SK-N-SH (cell line): ENCODE measurements around the gene RFPL3. TPM values are rescaled to one million over a fixed set of nuclear protein-coding genes. Genes with fewer than 3 reads are reported as not detected.

Experiments used
- CTCF ChIA-PET: fragments of 300-600, 350-600 bp; formaldehyde crosslinking; extraction: SDS; loops from one replicate; lab custom pipeline; 2021; lab: Yijun Ruan, JAX
- POLR2A ChIA-PET: fragments of 350-600 bp; sonication (Branson Sonifier 250); formaldehyde crosslinking; extraction: SDS; loops from one replicate; lab custom pipeline; 2020; ENCODE audit warnings: antibody characterized with exemption, inconsistent platforms; lab: Yijun Ruan, JAX
- DNase-seq: peaks from one replicate; pipeline ENCODE4 v3.0.0; 2012
- H2AFZ ChIP-seq: fragments of 200-600 bp; sonication (generic); 2 replicates; pipeline ENCODE4 v1.8.1; 2016; ENCODE audit warnings: antibody characterized with exemption, mild to moderate bottlenecking, low read depth
- H3F3A ChIP-seq: fragments of 200-600 bp; sonication (generic); replicated peaks from 2 replicates; pipeline ENCODE3; 2016; ENCODE audit warnings: antibody characterized with exemption, mild to moderate bottlenecking; ENCODE audit not compliant: insufficient read depth
- H3K27ac ChIP-seq, 2 experiments: fragments of 200-500 bp in 1 of 2; fragments of 200-600 bp in 1 of 2; sonication (Bioruptor generic) in 1 of 2; sonication (generic), shearing (Covaris generic) in 1 of 2; 2 replicates each; pipeline versions ENCODE4 v1.5.1 to v1.6.1; 2014 to 2016; ENCODE audit warnings: low read depth in 2 of 2, inconsistent platforms in 1 of 2, low read length in 1 of 2, mild to moderate bottlenecking in 1 of 2, mixed read lengths in 1 of 2
- H3K27me3 ChIP-seq: fragments of 200-600 bp; sonication (generic), shearing (Covaris generic); 2 replicates; pipeline ENCODE4 v1.6.1; 2016; ENCODE audit warnings: mixed run types; ENCODE audit not compliant: insufficient read depth
- H3K36me3 ChIP-seq, 2 experiments: fragments of 200-500 bp in 1 of 2; fragments of 200-600 bp in 1 of 2; sonication (Bioruptor generic) in 1 of 2; sonication (generic) in 1 of 2; replicated peaks in 1 of 2; 2 replicates each; pipeline versions ENCODE3 to v1.5.1; 2014 to 2016; ENCODE audit warnings: low read length in 1 of 2, mild to moderate bottlenecking in 1 of 2; ENCODE audit not compliant: insufficient read depth in 2 of 2, control insufficient read depth in 1 of 2
- H3K4me1 ChIP-seq, 2 experiments: fragments of 200-500 bp in 1 of 2; fragments of 200-600 bp in 1 of 2; sonication (Bioruptor generic) in 1 of 2; sonication (generic), shearing (Covaris generic) in 1 of 2; 2 replicates each; pipeline versions ENCODE4 v1.5.1 to v1.6.1; 2014 to 2016; ENCODE audit warnings: low read depth in 1 of 2, low read length in 1 of 2, mixed run types in 1 of 2; ENCODE audit not compliant: insufficient read depth in 2 of 2, control insufficient read depth in 1 of 2
- H3K4me2 ChIP-seq: fragments of 200-600 bp; sonication (generic), shearing (Covaris generic); 2 replicates; pipeline ENCODE4 v1.6.1; 2017; ENCODE audit warnings: mixed run types
- H3K4me3 ChIP-seq, 2 experiments: fragments of 200-500 bp in 1 of 2; fragments of 200-600 bp in 1 of 2; sonication (Bioruptor generic) in 1 of 2; sonication (generic), shearing (Covaris generic) in 1 of 2; 2 replicates each; pipeline versions ENCODE4 v1.5.1 to v1.8.1; 2014 to 2016; ENCODE audit warnings: low read depth in 2 of 2, inconsistent platforms in 1 of 2, low read length in 1 of 2, mild to moderate bottlenecking in 1 of 2, mixed read lengths in 1 of 2, moderate library complexity in 1 of 2
- H3K79me2 ChIP-seq: fragments of 200-600 bp; sonication (generic); 2 replicates; pipeline ENCODE4 v1.8.1; 2017; ENCODE audit warnings: mild to moderate bottlenecking; ENCODE audit not compliant: insufficient read depth
- H3K9ac ChIP-seq: fragments of 200-600 bp; sonication (generic); 2 replicates; pipeline ENCODE4 v1.6.1; 2017; ENCODE audit warnings: mixed run types
- H3K9me2 ChIP-seq: fragments of 200-600 bp; sonication (generic); 2 replicates; pipeline ENCODE4 v1.6.1; 2017; ENCODE audit warnings: mixed run types
- H3K9me3 ChIP-seq: fragments of 200-600 bp; sonication (generic); 2 replicates; pipeline ENCODE4 v1.6.1; 2017; ENCODE audit warnings: mixed run types, mild to moderate bottlenecking, moderate library complexity
- H4K20me1 ChIP-seq: fragments of 200-600 bp; sonication (generic); 2 replicates; pipeline ENCODE4 v1.6.1; 2017; ENCODE audit warnings: mild to moderate bottlenecking, mixed run types; ENCODE audit not compliant: insufficient read depth
- CHD2 ChIP-seq: fragments of 150-350 bp; IDR thresholded peaks from 2 replicates; pipeline ENCODE4 v1.6.1; 2018; ENCODE audit warnings: low read length; ENCODE audit not compliant: partially characterized antibody
- CTCF ChIP-seq: fragments of 200-600 bp; sonication (generic); IDR thresholded peaks from 2 replicates; pipeline ENCODE4 v1.6.1; 2017; ENCODE audit warnings: antibody characterized with exemption, mild to moderate bottlenecking, moderate library complexity
- EP300 ChIP-seq, 2 experiments: IDR thresholded peaks; 2 replicates each; pipeline versions ENCODE4 v1.4.0 to v1.6.1; 2012; ENCODE audit warnings: borderline replicate concordance in 1 of 2, low read depth in 1 of 2, low read length in 1 of 2
- EZH2phosphoT487 ChIP-seq: fragments of 200-600 bp; sonication (generic); IDR thresholded peaks from 2 replicates; pipeline ENCODE4 v1.6.1; 2017; ENCODE audit warnings: low read depth, mixed run types, mild to moderate bottlenecking, antibody characterized with exemption, moderate library complexity, borderline replicate concordance
- RAD21 ChIP-seq: IDR thresholded peaks from 2 replicates; pipeline ENCODE4 v1.6.1; 2012; ENCODE audit warnings: mild to moderate bottlenecking, low read length
- RFX5 ChIP-seq: IDR thresholded peaks from 2 replicates; pipeline ENCODE4 v1.6.1; 2012; ENCODE audit warnings: mild to moderate bottlenecking, improper control_type of control experiment, low read length
- SMC3 ChIP-seq: IDR thresholded peaks from 2 replicates; pipeline ENCODE4 v1.6.1; 2012; ENCODE audit warnings: low read depth, low read length, improper control_type of control experiment
- USF2 ChIP-seq: fragments of 150-350 bp; IDR thresholded peaks from 2 replicates; pipeline ENCODE4 v1.6.1; 2017; ENCODE audit warnings: antibody characterized with exemption, low read length, low read depth, borderline replicate concordance
- ZBTB33 ChIP-seq: IDR thresholded peaks from 2 replicates; pipeline ENCODE4 v1.4.0; 2012; ENCODE audit warnings: low read depth, borderline replicate concordance
- WGBS: methylation state at CpG from one replicate; pipeline ENCODE4 v1.1.6; 2017; ENCODE audit warnings: low lambda C conversion rate; 5-methylcytosine and 5-hydroxymethylcytosine counted together
- polyA plus RNA-seq, 3 experiments: library from polyadenylated mRNA; depleted of rRNA; stranded (reverse); fragments of >200 nt; gene quantifications; 2 replicates each; pipeline ENCODE4 v1.2.3, GENCODE V29; 2012

The RFPL3 gene
- polyA plus RNA-seq, 1 of the 3 experiments (the other 2 are of a cell fraction) = not detected

- CTCF ChIA-PET = no interaction called here
- 91% methylated on average over 1 of the region's 1 CpG for WGBS
Measured at GRCh38 chr22:32385681-32386080, 28.0 kb downstream of the RFPL3 start.

GRCh38 chr22:32389685-32390084, 32.0 kb downstream of the RFPL3 start:
- CTCF ChIA-PET = interaction anchor here (0.8 to 2.1 kb wide), 11 partner anchors 10 to 285 kb away, joined by 3 to 13 read pairs (median 3); partner anchors contain the start of gene FBXO7

More at GRCh38 chr22:32385681-32386080, 28.0 kb downstream of the RFPL3 start:
- peaks cover 19 to 26% of the 10 kb centered on the region in 2 experiments for H3K36me3 ChIP-seq
- H3K4me2 ChIP-seq = no peak overlapping the region
- no peak overlapping the region for H3K4me3 ChIP-seq
- no peaks in the 10 kb centered on the region for H3K9me3 ChIP-seq
- no peaks in the 10 kb centered on the region for H3K9me2 ChIP-seq
- H2AFZ ChIP-seq = no peak overlapping the region
- H3K9ac ChIP-seq = no peak overlapping the region
- H3K4me1 ChIP-seq = no peaks in the 10 kb centered on the region
- H3K79me2 ChIP-seq = no peaks in the 10 kb centered on the region
- no peak overlapping the region for H3K27ac ChIP-seq
- H4K20me1 ChIP-seq = no peaks in the 10 kb centered on the region
- TF ChIP-seq EZH2phosphoT487 (no peak), USF2 (no peak), ZBTB33 (no peak), EP300 (IDR thresholded peaks at IDR 0.05; ENCODE audit: borderline replicate concordance in 1 of 2, low read depth in 1 of 2, low read length in 1 of 2) (no peak), RFX5 (no peak), CHD2 (no peak)
- POLR2A ChIA-PET = no interaction called here
- H3K27me3 ChIP-seq = no peaks in the 10 kb centered on the region
- peaks cover 5% of the 10 kb centered on the region for H3F3A ChIP-seq
- DNase-seq = no peak

More at GRCh38 chr22:32389685-32390084, 32.0 kb downstream of the RFPL3 start:
- Histone ChIP-seq H4K20me1 (no peaks in the 10 kb centered on the region), H3K4me1 (no peaks in the 10 kb centered on the region), H3K4me2 (no peak overlapping the region), H3K79me2 (no peaks in the 10 kb centered on the region), H3F3A (peaks cover 11% of the 10 kb centered on the region), H3K9me3 (no peaks in the 10 kb centered on the region), H3K4me3 (no peak overlapping the region), H2AFZ (no peak overlapping the region), H3K27ac (no peak overlapping the region), H3K9ac (no peak overlapping the region), H3K36me3 (peaks cover 50% of the 10 kb centered on the region in 2 experiments), H3K9me2 (no peaks in the 10 kb centered on the region), H3K27me3 (no peaks in the 10 kb centered on the region)
- POLR2A ChIA-PET = no interaction called here
- DNase-seq = peak; percentile 24
- 80% methylated on average over 4 of the region's 4 CpGs for WGBS
- TF ChIP-seq SMC3 (peak; percentile 6; the same call in 1 of the 2 replicates), CTCF (peak; percentile 61), RFX5 (no peak), RAD21 (peak; percentile 47), EP300 (IDR thresholded peaks at IDR 0.05; ENCODE audit: borderline replicate concordance in 1 of 2, low read depth in 1 of 2, low read length in 1 of 2) (no peak)
